T-helper 22 cell (primary cell): Measurements from ENCODE around the gene PNMA8A.
"Not testable (repeated sequence)": the region's sequence is repeated elsewhere in the genome, so short reads cannot be mapped to it uniquely, and the experiment has no call there.

Experiments used
- DNase-seq: peaks from one replicate; pipeline ENCODE4 v3.0.0-alpha.2; 2020; ENCODE audit warnings: low read depth

The PNMA8A gene, protein sequence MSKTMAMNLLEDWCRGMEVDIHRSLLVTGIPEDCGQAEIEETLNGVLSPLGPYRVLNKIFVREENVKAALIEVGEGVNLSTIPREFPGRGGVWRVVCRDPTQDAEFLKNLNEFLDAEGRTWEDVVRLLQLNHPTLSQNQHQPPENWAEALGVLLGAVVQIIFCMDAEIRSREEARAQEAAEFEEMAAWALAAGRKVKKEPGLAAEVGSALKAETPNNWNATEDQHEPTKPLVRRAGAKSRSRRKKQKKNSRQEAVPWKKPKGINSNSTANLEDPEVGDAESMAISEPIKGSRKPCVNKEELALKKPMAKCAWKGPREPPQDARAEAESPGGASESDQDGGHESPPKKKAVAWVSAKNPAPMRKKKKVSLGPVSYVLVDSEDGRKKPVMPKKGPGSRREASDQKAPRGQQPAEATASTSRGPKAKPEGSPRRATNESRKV

DNA sequence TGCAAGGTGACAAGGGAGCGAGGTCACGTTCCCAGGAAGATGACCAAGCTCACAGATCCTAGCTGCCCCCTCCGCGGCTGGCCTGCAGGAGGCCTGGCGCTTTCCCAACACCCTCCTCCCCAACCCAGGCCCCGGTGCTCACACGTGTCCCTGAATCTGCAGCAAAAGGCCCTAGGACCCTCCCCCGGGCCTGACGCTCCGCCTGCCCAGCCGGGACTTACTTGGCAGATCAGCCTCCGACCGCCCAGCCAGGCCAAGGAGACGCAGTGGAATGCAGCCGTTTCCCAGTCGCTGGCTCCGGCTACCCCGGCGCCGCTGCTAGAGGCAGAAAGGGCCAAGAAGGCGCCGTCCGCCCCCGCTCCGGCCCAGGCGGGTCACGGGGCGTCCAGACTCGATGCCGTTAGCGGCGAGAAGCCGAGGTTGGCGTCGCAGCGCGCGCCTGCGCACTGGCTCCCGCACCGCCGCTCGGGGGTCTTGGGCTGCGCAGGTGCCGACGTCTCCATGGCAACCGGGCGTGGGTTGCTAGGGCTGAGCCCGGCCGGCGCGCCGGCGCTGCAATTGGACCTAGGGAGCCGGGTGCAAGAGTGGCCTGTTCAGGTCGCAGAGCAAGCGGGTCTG is at the start of gene PNMA8A:
TSS of gene PNMA8A (minus strand) at position 448 of the 618 bp plus-strand sequence. CDS start 528 bp downstream, outside the sequence.
- no peak for DNase-seq

DNA sequence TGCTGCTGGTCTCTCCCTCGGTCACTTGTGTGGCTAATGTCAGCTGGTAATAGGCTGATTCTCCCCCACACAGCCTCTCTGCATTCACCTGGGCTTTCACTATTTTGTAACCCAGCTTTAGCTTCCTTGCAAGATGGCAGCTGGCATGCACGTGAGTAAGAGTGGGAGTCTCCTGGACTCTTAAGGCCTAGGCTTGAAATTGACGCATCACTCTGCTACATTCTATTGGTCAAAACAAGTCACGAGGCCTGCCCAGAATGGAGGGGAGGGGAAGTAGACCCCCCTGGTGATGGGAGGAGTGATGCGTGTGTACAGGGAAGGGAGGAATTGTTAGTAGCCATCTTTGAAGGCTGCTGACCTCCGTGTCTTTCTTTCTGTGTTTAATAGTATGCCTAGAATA is 49.3 kb upstream of the PNMA8A start:
- DNase-seq: no peak

DNA sequence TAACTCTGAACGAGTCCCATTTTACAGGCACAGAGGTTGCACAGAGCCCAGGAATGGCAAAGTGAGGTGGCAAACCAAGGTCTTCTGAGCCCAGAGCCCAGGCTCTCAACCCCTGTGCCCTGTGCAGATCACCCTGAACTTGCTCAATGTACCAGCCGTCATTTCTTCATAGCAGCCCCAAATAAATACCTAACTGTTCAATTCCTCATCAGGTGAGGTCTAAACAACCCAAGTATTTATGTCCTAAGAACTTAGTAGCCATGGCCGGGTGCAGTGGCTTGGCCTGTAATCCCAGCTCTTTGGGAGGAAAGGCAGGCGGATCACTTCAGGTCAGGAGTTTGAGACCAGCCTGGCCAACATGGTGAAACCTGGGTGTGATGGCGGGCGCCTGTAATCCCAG is 46.1 kb upstream of the PNMA8A start:
- no peak for DNase-seq

DNA sequence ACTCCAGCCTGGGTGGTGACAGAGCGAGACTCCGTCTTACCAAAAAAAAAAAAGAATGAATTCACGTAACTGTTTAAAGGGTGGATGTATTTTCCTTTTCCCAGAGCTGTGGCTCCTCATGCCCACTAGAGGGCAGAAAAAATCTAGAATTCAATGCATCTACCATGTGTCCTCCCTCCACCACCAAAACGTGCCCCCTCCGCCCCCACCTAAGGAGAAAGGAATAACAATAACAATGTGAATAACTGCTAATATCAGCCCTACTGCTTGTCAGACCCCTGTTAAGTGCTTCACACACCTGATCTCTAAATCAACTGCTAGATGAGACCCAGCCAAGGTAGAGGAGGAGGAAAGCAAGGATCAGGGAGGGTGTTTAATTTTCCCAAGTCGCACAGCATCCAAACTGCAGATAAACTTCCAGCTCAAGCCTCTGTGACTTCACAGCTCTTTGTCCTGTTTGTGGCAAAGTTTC is 44.6 kb upstream of the PNMA8A start:
- no peak for DNase-seq

DNA sequence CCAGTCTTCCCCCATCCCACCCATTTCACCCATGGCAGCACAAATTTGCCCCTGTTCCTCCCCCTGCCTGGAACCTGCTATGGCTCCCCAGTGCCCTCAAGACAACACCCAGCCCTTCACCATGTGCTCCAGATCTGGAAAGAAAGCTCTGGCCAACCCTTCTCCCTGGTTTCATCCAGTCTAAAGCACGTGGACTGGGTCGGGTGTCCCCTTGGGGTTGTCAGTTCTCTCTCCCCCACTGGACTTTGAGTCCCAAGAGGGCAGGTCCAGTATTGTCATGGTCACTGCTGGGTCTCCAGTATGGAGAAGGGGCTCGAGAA is 43.9 kb upstream of the PNMA8A start:
- no peak for DNase-seq

DNA sequence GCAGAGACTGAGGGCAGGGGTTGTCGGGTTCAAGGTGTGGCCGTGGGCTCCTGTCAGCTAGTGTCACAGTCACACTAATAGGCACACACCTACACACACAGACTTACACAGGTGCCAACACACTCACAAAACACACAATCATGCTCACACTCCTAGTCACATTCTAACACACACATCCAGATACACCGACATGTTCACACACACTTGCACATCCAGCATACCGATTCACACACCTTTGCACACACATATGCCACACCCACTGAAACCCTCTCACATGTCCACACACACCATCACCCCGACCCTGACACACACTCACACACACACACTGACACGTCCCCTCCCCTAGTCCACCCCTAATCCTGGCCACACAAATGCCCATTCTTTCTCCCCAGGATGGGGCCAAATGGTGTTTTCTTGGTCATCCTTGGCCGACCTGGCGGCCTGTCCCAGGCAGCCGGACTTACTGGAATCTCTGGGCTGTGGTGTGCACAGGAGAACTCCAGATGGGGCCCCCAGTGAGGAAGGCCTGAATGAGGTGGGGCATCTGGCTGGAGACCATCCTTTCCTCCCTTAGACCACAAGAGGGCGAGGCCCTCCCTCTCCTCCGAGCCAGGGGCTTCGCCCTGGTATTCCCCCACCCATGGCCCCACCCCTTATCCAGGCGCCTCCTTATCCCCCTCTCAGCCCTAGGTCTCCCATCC is 43.4 kb upstream of the PNMA8A start:
- DNase-seq: no peak

DNA sequence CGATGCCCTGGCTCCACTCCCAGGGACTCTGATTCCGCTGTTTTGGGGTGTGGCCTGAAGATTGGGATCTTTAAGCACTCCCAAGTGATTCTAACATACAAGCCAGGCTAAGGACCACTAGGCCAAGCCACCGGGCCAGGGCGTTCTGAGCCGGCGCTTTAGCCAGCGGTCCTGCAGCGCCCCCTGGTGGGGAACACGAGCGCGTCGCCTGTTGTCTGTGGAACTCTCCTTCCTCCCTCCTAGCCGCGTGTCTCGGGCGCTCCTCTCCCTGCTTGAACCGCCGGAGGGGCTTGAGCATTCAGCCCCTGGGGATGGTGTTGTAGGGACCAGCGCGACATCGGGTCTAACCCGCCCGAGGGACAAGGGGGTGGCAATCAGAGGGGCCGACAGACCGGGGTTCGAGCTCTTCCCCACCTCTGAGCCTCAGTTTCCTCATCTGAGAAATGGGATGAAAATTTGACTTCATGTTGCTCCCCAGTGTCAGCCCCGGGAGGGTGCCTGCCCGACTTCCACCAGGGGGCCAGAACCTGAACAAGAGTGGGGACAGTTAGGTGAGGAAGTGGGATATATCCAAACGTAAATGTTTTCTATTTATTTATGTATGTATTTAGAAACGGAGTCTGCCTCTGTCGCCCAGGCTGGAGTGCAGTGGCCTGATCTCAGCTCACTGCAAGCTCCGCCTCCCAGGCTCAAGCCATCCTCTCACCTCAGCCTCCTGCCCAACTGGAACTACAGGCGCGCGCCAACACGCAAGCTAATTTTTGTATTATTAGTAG is 42.3 kb upstream of the PNMA8A start:
- peak; percentile 45 for DNase-seq

DNA sequence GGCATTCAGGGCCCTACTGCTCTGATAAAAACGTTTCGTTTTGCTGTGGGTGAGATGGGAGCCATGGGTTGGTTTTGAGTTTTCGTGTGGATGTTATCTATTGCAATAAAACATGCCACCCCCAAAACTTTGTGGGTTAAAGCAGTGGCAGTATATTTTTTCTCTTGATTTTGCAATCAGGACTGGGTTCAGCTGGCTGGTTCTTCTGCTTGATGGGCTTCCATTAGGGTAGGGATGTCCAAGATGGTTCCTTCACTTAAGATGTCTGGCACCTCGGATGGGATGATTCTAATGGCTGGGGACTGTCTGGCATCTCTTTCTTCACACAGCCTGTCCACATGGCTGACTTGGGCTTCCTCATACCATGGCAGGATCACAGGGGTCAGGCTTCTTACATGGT is 39.9 kb upstream of the PNMA8A start:
- DNase-seq: no peak

DNA sequence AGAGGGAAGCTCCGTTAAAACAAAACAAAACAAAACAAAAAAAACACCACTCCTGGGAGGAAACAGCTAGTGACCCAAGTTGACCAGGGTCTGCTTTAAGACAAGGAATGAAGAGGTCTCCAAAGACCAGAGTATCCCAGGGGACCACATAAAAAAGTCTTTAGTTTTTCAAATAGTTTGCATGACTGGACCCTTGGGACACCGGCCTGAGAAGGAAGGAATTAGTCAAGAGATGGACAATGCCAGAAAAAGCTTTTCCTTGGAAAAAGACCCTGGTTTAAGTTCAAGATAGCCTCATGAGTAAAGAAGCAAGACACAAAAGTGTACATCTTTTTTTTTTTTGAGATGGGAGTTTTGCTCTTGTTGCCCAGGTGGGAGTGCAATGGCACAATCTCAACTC is 36.8 kb upstream of the PNMA8A start:
- no peak for DNase-seq

DNA sequence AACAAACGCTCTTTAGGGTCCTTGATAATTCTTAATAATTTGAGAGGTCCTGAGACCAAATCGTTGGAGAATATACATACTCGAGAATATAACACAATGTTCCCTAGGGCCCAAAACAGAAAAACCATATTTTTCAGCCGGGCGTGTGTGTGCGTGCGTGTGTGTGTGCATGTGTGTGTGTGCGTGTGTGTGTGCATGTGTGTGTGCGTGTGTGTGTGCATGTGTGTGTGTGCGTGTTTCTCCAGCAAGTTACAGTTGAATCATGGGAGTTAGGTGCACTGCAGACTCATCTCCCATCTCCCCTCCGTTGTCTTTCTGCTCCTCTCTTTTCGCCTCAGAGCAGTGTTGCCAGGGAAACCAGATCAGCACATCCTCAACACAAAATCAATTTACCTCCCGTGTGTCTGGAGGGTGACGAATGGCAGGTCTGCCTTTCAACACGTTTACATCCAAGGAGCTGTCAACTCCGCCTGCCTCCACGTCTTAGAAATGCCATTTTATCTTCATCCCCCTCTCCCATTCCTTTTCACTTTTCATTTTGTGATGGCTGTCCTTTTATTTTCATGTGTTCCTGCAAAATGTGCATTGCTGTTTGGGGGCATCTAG is 32.6 kb upstream of the PNMA8A start:
- DNase-seq: no peak

DNA sequence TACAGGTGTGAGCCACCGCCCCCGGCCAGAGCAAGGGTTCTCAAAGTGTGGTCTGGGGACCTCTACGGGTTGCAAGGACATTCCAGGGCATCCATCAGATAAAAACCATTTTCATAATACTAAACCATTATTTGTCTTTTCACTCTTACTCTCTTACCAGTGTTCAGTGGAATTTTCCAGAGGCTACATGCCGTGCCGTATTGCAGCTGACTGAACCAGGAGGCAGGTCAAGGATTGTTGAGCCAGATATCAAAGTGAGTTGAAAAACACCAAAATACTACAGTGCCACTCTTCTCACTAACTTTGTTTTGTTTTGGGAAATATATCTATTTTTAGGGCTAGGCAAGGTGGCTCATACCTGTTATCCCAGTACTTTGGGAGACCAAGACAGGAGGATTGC is 31.5 kb upstream of the PNMA8A start:
- no peak for DNase-seq

DNA sequence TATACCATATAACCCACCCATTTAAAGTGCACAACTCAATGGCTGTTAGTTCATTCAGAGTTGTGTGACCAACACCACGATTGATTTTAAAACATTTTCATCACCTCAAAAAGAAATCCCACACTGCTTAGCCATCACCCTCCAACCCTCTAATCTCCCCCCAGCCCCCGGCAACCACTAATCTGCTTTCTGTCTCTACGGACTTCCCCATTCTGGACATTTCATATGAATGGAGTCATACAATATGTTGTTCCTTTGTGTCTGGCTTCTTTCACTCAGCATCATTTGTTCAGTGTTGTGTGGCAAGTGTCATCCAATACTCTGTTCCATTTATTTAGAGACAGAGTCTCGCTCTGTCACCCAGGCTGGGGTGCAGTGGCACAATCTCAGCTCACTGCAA is 28.3 kb upstream of the PNMA8A start:
- DNase-seq: no peak

DNA sequence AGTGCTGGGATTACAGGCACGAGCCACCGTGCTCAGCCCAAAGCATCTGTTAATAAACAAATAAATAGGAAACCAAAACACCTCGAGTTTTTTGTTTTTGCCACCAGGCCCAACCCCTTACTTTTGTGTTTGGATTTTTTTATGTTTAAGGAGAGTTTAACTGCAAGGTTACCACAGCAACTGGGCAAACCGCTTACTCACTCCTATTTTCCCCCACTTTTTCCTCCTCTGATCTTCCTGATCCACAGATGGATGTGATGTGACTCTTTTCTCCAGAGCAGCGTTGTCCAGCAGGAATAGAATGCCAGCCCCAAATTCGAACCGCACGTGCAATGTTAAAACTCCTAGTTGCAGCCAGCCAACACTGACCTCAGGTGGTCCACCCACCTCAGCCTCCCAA is 26.4 kb upstream of the PNMA8A start:
- no peak for DNase-seq

DNA sequence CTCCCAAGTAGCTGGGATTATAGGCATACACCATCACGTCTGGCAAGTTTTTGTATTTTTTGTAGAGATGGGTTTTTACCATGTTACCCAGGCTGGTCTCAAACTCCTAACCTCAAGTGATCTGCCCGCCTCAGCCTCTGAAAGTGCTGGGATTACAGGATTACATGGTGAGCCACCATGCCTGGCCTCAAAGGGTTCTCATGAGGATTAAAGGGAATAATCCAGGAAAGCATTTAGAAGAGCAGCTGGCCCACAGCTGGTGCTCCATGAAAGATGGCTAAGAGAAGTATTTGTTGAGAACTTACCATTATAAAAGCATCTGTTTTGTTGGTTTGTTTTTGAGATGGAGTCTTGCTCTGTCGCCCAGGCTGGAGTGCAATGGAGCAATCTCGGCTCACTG is 25.5 kb upstream of the PNMA8A start:
- not testable (repeated sequence) for DNase-seq

DNA sequence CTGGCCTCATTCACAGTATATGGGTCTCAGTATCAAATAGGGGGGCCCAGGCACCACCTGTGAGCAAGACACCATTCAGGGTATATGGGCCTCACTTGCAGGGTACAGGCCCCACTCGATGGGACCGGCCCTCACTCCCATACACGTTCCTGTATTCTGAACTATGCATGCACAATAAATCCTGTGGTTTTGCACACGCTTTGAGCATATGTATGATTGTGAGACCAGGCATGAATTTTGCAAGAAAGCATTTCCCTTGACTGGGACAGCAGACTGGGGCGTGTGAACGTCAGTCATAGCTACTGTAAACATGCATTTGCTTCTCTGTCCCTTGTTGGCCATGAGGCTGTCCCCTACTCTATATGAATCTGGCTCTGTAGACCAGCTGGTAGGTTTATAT is 24.9 kb upstream of the PNMA8A start:
- DNase-seq: no peak

DNA sequence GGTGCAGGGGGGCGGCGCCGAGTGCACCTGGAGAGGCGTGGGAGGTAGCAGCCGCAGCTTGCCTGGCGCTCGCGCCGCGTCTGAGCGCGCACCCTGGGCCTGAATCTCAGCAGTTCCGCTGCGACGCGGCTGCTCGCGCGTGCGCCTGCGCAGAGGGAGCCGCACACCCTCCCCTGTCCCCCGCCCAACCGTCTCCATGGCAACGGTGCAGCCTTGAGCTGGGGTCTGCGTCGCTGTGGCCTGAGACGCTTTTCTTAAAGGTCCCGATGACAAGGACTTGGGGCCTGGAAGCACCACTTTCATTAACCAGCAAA is 24.4 kb upstream of the PNMA8A start, which contains the start of gene PNMA8B:
TSS of gene PNMA8B (minus strand) at position 82 of the 314 bp plus-strand sequence. CDS start 402 bp downstream, outside the sequence.
- no peak for DNase-seq

DNA sequence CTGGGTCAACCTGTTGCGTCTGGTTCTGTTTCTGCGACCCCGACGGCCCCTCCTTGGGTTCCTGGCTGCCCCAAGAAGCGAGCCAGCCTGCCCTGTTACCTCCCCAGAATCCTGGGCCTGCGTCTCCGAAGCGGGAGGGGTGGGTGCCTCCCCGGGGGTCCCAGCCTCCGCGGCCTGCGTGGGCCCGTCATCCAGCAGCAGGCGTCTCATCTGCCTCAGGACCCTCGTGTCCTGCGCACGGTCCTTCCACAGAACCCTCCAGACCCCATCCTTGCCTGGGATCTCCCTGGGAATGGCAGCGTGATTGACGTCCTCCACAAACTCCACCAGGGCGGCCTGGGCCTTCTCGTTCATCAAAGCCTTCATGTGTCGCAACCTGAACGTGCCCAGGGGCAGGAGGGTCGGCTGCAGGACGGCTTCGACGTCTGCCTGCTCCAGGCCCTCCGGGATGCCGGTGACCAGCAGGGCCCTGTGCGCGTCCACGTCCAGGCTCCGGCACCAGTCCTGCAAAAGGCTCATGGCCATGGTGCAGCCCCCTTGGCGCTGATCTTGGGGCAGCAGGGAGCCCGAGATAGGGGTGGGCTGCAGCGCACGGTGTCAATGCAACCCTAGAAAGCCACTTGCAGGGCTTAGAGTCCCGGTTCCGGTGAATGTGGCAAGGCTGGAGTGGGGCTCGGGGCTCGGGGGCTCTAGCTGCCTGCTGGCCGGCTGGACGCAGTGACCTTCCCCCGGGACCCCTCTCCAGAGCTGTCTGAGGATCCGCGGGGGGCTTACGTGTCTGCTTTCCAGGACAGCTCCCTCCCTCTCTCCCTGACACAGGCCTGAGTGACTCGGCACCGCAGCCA is 23.8 kb upstream of the PNMA8A start:
- DNase-seq: no peak

DNA sequence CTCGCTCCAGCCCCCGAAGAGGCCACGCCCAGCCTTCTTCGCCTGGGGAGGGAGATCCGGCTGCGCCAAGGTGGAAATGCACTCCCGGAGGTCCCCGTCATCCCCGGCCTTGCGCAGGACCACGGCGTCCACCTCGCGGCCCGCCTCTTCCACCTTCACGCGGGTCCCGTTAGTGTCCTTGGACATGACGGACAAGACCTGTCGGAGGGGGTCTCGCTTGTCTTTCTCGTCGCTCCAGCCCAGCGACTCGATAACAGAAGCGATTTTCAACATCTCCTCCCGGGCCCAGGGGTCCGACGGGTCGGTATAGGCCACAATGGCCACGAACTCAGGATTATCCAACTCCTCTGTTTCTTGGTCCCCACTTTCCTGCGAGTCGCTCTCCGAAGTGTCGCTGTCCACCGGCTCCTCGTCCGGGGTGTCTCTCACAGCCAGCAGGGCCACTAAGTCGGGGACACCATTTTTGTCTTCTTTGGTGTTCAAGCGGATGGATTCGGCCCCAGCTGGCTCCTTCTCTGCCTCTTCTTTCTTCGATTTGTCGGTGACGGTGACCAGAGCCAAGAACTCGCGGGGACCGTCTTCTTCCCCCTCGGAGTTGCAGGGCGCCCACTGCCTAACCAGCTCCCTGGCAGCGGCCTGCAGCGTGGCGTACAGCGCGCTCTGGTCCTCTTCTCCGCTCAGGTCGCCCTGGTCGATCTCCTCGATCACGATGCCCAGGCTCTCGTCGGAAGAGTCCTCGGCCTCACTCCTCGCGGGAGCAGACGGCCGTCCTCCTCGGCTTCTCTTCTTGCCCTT is 23.0 kb upstream of the PNMA8A start:
- DNase-seq: no peak

DNA sequence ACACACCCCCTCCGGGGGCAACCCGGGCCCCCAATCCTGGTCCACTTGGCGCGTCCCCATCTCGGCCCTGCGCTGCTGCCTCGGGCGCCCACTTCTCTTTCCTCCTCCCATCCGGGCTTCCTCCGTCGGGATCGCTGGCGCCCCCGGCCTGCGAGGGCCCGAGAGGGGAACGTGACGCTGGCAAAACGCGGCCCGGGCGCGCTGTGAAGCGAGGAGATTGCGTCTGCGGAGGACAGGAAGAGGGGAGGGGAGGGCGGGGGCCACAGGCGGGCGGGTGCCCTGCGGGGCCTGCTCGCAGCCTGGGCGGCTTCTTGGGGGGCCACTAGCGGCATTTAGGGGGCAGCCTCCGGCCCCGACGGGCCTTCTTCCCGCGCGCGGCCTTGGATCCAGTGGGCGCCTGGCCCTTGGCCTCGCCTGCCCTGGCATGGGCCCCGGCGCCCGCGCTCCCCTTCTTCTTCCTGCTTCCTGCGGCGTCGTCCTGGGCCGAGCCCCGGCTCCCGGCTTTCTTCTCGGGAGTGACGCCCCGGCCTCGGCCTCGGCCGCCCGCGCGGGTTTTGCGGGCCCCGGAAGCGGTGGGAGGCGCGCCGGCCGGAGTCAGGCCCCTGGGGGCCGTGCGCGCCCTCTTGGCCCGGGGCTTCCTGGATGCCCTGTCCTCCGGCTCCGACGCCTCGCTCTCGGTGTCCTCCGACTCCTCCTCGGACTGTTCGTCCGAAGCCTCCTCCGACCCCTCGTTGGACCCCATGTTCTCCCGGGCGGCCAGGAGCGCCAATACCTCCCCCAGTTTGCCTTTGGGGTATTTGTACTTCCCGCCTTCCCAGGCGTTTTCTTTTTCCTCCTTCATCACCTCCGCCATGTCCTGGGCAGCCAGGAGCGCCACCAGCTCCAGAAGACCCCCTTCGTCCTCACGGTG is 22.1 kb upstream of the PNMA8A start:
- no peak for DNase-seq
